Peyer's patch (tissue), 4 donors: ENCODE measurements around the gene RANGRF. TPM values are rescaled to one million over a fixed set of nuclear protein-coding genes. Genes with fewer than 3 reads are reported as not detected.

Experiments used
- DNase-seq, 3 donors: peaks; one replicate each; pipeline ENCODE4 v3.0.0-alpha.2; 2017 to 2019
- H3K27ac ChIP-seq, 4 donors: fragments of 200-600 bp; sonication (generic); one replicate each; pipeline ENCODE4 v1.5.1; 2016 to 2019
- H3K27me3 ChIP-seq, 2 donors: fragments of 200-600 bp; sonication (generic); one replicate each; pipeline ENCODE4 v1.5.1; 2019
- H3K36me3 ChIP-seq, 3 donors: fragments of 200-600 bp; sonication (generic); one replicate each; pipeline ENCODE4 v1.5.1; 2016 to 2019
- H3K4me1 ChIP-seq, 4 donors: fragments of 200-600 bp; sonication (generic); one replicate each; pipeline ENCODE4 v1.5.1; 2016 to 2019
- H3K4me3 ChIP-seq, 4 donors: fragments of 200-600 bp; sonication (generic); 1 replicate in 3 of 4; 2 replicates in 1 of 4; pipeline ENCODE4 v1.5.1; 2016 to 2019; ENCODE audit warnings: mild to moderate bottlenecking in 1 of 4
- H3K9me3 ChIP-seq, 4 donors: fragments of 200-600 bp; sonication (generic); one replicate each; pipeline ENCODE4 v1.5.1; 2016 to 2019; ENCODE audit warnings: mild to moderate bottlenecking in 1 of 4
- CTCF ChIP-seq, 6 experiments: fragments of 450-650 bp in 4 of 6; fragments of 200-600 bp in 2 of 6; sonication (generic) in 1 of 6; IDR thresholded peaks; one replicate each; pipeline ENCODE4 v1.5.1; 2017 to 2019; ENCODE audit warnings: antibody characterized with exemption in 6 of 6, mild to moderate bottlenecking in 3 of 6, moderate library complexity in 1 of 6
- POLR2A ChIP-seq, 2 donors: fragments of 450-650 bp; IDR thresholded peaks; one replicate each; pipeline ENCODE4 v1.5.1; 2017; ENCODE audit warnings: antibody characterized with exemption in 2 of 2, mild to moderate bottlenecking in 2 of 2, moderate library complexity in 2 of 2
- total RNA-seq, 4 donors: library from RNA; depleted of rRNA; stranded (reverse); fragments of >200 nt; gene quantifications; one replicate each; pipeline ENCODE4 v1.1.0, GENCODE V29; 2016

Gene RANGRF
- total RNA-seq, 4 donors from 2014 or later: 6.8 to 27.2 (median 16.1) TPM

- H3K4me1 ChIP-seq: no peaks in the 10 kb centered on the region
- no peak overlapping the region for H3K4me3 ChIP-seq
- TF ChIP-seq CTCF (IDR thresholded peaks at IDR 0.05) (no peak), POLR2A (IDR thresholded peaks at IDR 0.05) (no peak)
- no peaks in the 10 kb centered on the region for H3K9me3 ChIP-seq
- no peaks in the 10 kb centered on the region for H3K27me3 ChIP-seq
- no peak overlapping the region for H3K27ac ChIP-seq
- peaks cover 0 to 12% (median 0%) of the 10 kb centered on the region in 3 donors for H3K36me3 ChIP-seq
- DNase-seq: no peak
Measured at GRCh38 chr17:8256691-8257090, 31.8 kb upstream of the RANGRF start.

GRCh38 chr17:8257801-8258200 lies 30.7 kb upstream of the RANGRF start:
- Histone ChIP-seq H3K36me3 (peaks cover 0 to 15% (median 0%) of the 10 kb centered on the region in 3 donors), H3K4me3 (no peak overlapping the region), H3K4me1 (no peaks in the 10 kb centered on the region), H3K9me3 (no peaks in the 10 kb centered on the region), H3K27ac (no peak overlapping the region), H3K27me3 (no peaks in the 10 kb centered on the region)
- TF ChIP-seq POLR2A (IDR thresholded peaks at IDR 0.05): no peak
- no peak for TF ChIP-seq CTCF (IDR thresholded peaks at IDR 0.05)
- DNase-seq: no peak

GRCh38 chr17:8264320-8264719 lies 24.1 kb upstream of the RANGRF start:
- TF ChIP-seq CTCF (IDR thresholded peaks at IDR 0.05) (no peak), POLR2A (IDR thresholded peaks at IDR 0.05) (no peak)

GRCh38 chr17:8264836-8265542 lies 23.5 kb upstream of the RANGRF start:
- H3K36me3 ChIP-seq: peaks cover 0 to 60% (median 0%) of the 10 kb centered on the region in 3 donors

More at GRCh38 chr17:8264320-8264719, 24.1 kb upstream of the RANGRF start:
- Histone ChIP-seq H3K27me3 (no peaks in the 10 kb centered on the region), H3K9me3 (no peaks in the 10 kb centered on the region), H3K36me3 (peaks cover 0 to 60% (median 0%) of the 10 kb centered on the region in 3 donors), H3K4me3 (no peak overlapping the region), H3K4me1 (no peaks in the 10 kb centered on the region), H3K27ac (no peak overlapping the region)
- no peak for DNase-seq

DNA sequence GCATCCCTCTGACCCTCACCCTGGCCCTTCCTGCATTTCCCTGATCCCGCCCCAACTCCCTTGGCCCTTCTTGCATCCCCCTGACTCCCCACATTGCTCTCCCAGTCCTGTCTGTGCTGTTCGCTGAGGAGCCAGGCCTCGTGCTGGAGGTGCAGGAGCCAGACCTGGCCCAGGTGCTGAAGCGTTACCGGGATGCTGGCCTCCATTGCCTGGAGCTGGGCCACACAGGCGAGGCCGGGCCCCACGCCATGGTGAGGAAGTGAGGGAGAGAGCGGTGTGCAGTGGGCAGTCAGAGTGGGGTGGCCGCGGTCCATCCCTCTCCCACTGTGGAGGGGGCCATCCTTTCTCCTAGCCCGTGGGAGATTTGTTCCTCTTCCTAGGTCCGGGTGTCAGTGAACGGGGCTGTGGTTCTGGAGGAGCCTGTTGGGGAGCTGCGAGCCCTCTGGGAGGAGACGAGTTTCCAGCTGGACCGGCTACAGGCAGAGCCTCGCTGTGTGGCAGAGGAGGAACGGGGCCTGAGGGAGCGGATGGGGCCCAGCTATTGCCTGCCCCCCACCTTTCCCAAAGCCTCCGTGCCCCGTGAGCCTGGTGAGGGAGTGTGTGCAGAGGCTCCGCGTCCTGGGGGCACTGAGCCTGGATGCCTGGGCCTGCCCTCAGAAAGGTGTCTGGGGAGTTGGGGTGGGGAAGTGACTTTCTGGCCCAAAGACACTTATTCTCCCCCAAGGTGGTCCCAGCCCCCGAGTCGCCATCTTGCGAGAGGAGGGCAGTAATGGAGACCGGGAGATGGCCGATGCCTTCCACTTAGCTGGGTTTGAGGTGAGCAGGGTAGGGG lies 21.6 kb upstream of the RANGRF start:
- no peak overlapping the region for H3K27ac ChIP-seq
- no peak overlapping the region for H3K4me3 ChIP-seq
- H3K9me3 ChIP-seq: no peaks in the 10 kb centered on the region
- H3K27me3 ChIP-seq: no peaks in the 10 kb centered on the region
- H3K36me3 ChIP-seq: peaks cover 0 to 55% (median 0%) of the 10 kb centered on the region in 3 donors
- no peak for DNase-seq
- TF ChIP-seq POLR2A (IDR thresholded peaks at IDR 0.05) (no peak), CTCF (IDR thresholded peaks at IDR 0.05) (no peak)
- H3K4me1 ChIP-seq: no peaks in the 10 kb centered on the region

More at GRCh38 chr17:8264836-8265542, 23.5 kb upstream of the RANGRF start:
- TF ChIP-seq CTCF (IDR thresholded peaks at IDR 0.05): no peak
- no peak for TF ChIP-seq POLR2A (IDR thresholded peaks at IDR 0.05)
- Histone ChIP-seq H3K4me3 (no peak overlapping the region), H3K27ac (no peak overlapping the region), H3K27me3 (no peaks in the 10 kb centered on the region), H3K9me3 (no peaks in the 10 kb centered on the region), H3K4me1 (no peaks in the 10 kb centered on the region)
- no peak for DNase-seq
